Transverse colon (tissue), 4 donors: ENCODE results near the gene NPR3. TPM values are rescaled to one million over a fixed set of nuclear protein-coding genes. Genes with fewer than 3 reads are reported as not detected.

Experiments
- DNase-seq: peaks from one replicate; pipeline ENCODE4 v3.0.0-alpha.2; 2019
- H3K27ac ChIP-seq, 4 donors: fragments of 200-600 bp; sonication (generic); 2 replicates each; pipeline ENCODE4 v1.5.1; 2016 to 2018; ENCODE audit warnings: inconsistent platforms in 4 of 4
- H3K27me3 ChIP-seq: fragments of 200-600 bp; sonication (generic); 2 replicates; pipeline ENCODE4 v1.5.1; 2017; ENCODE audit warnings: inconsistent platforms
- H3K36me3 ChIP-seq, 4 donors: fragments of 200-600 bp; sonication (generic); 2 replicates each; pipeline ENCODE4 v1.5.1; 2017 to 2019; ENCODE audit warnings: inconsistent platforms in 4 of 4
- H3K4me1 ChIP-seq, 4 donors: fragments of 200-600 bp; sonication (generic); 2 replicates each; pipeline ENCODE4 v1.5.1; 2017 to 2020; ENCODE audit warnings: inconsistent platforms in 4 of 4
- H3K4me3 ChIP-seq, 4 donors: fragments of 200-600 bp; sonication (generic); 1 replicate in 1 of 4; 2 replicates in 3 of 4; pipeline versions ENCODE4 v1.5.1 to v1.6.1; 2017 to 2019; ENCODE audit warnings: inconsistent platforms in 4 of 4
- H3K9me3 ChIP-seq, 2 donors: fragments of 200-600 bp; sonication (generic); 2 replicates each; pipeline ENCODE4 v1.5.1; 2017 to 2019; ENCODE audit warnings: inconsistent platforms in 2 of 2
- CTCF ChIP-seq, 5 experiments: fragments of 200-600 bp in 3 of 5; fragments of 450-650 bp in 2 of 5; sonication (generic) in 3 of 5; IDR thresholded peaks; 1 replicate in 2 of 5; 2 replicates in 3 of 5; pipeline ENCODE4 v1.5.1; 2016 to 2017; ENCODE audit warnings: antibody characterized with exemption in 5 of 5, inconsistent platforms in 3 of 5, mild to moderate bottlenecking in 2 of 5, moderate library complexity in 1 of 5
- EP300 ChIP-seq: sonication (generic); formaldehyde crosslinking; IDR thresholded peaks from one replicate; pipeline ENCODE4 v1.6.1; 2017; ENCODE audit warnings: antibody characterized with exemption, low read depth
- POLR2A ChIP-seq: fragments of 450-650 bp; IDR thresholded peaks from one replicate; pipeline ENCODE4 v1.6.1; 2016; ENCODE audit warnings: antibody characterized with exemption, mild to moderate bottlenecking, moderate library complexity
- POLR2AphosphoS5 ChIP-seq, 3 donors: sonication (generic); formaldehyde crosslinking; IDR thresholded peaks; one replicate each; pipeline ENCODE4 v1.6.1; 2016; ENCODE audit warnings: antibody characterized with exemption in 3 of 3
- WGBS, 2 donors: methylation state at CpG; one replicate each; pipeline ENCODE4 v1.1.5; 2018; ENCODE audit warnings: low coverage in 1 of 2; 5-methylcytosine and 5-hydroxymethylcytosine counted together
- in situ Hi-C, 4 donors: fragments of 200-750 bp; cut with MboI; loops; one replicate each; pipeline versions ENCODE4 v1.15.0 to v1.15.1; 2017; ENCODE audit warnings: low sequenced_read_pairs in 3 of 4, low pct_ligation_motif_present in 1 of 4, low pct_unique_long_range_greater_than_20kb in 1 of 4
- intact Hi-C: fragments of 100-400 bp; cut with DNase I; formaldehyde crosslinking; loops from one replicate; pipeline ENCODE4 v1.15.1; 2023; ENCODE audit warnings: low total_unique reads
- total RNA-seq, 4 donors: library from RNA; depleted of rRNA; stranded (reverse); fragments of >200 nt; gene quantifications; one replicate each; pipeline ENCODE4 v1.1.0, GENCODE V29; 2016

NPR3 gene
- total RNA-seq, 4 donors from 2014 or later = 0.60 to 19.8 (median 3.8) TPM

GRCh38 chr5:32733590-32734340 is 22.6 kb downstream of the NPR3 start:
- DNase-seq = no peak
- H3K36me3 ChIP-seq = no peaks in the 10 kb centered on the region
- 52 to 53% methylated on average over 5 of the region's 5 CpGs for WGBS, 2 donors
- in situ Hi-C loops = no loop called here
- intact Hi-C loops = no loop called here
- TF ChIP-seq POLR2A = no peak
- no peak for TF ChIP-seq CTCF (IDR thresholded peaks at IDR 0.05)
- no peak for TF ChIP-seq EP300
- TF ChIP-seq POLR2AphosphoS5 (IDR thresholded peaks at IDR 0.05) = no peak
- no peaks in the 10 kb centered on the region for H3K9me3 ChIP-seq
- no peak overlapping the region for H3K4me3 ChIP-seq
- H3K27ac ChIP-seq = no peak overlapping the region
- no peaks in the 10 kb centered on the region for H3K27me3 ChIP-seq
- H3K4me1 ChIP-seq = no peaks in the 10 kb centered on the region

GRCh38 chr5:32734827-32735378 is 23.8 kb downstream of the NPR3 start:
- WGBS, 2 donors = 47 to 66% methylated on average over 6 to 8 of the region's 8 CpGs
- no peaks in the 10 kb centered on the region for H3K4me1 ChIP-seq
- no peak overlapping the region for H3K27ac ChIP-seq
- intact Hi-C loops = no loop called here
- TF ChIP-seq EP300 = no peak
- no peak for TF ChIP-seq CTCF (IDR thresholded peaks at IDR 0.05)
- no peak for TF ChIP-seq POLR2AphosphoS5 (IDR thresholded peaks at IDR 0.05)
- no peak for TF ChIP-seq POLR2A
- no peaks in the 10 kb centered on the region for H3K36me3 ChIP-seq
- H3K9me3 ChIP-seq = no peaks in the 10 kb centered on the region
- H3K4me3 ChIP-seq = no peak overlapping the region
- no peak for DNase-seq
- H3K27me3 ChIP-seq = no peaks in the 10 kb centered on the region
- in situ Hi-C loops = no loop called here

- H3K9me3 ChIP-seq = no peaks in the 10 kb centered on the region
Observed at GRCh38 chr5:32735512-32735911, 24.4 kb downstream of the NPR3 start.

GRCh38 chr5:32736842-32737241 is 25.7 kb downstream of the NPR3 start:
- no peaks in the 10 kb centered on the region for H3K4me1 ChIP-seq
- H3K9me3 ChIP-seq = no peaks in the 10 kb centered on the region
- no peak overlapping the region for H3K27ac ChIP-seq
- WGBS, 2 donors = 0 to 56% methylated on average over 1 to 3 of the region's 3 CpGs
- no peaks in the 10 kb centered on the region for H3K27me3 ChIP-seq
- in situ Hi-C loops = no loop called here
- TF ChIP-seq EP300 (no peak), CTCF (IDR thresholded peaks at IDR 0.05) (no peak), POLR2A (no peak), POLR2AphosphoS5 (IDR thresholded peaks at IDR 0.05) (no peak)
- DNase-seq = no peak
- no peaks in the 10 kb centered on the region for H3K36me3 ChIP-seq
- intact Hi-C loops = no loop called here
- H3K4me3 ChIP-seq = no peak overlapping the region

More at GRCh38 chr5:32735512-32735911, 24.4 kb downstream of the NPR3 start:
- no peaks in the 10 kb centered on the region for H3K27me3 ChIP-seq
- TF ChIP-seq POLR2A (no peak), POLR2AphosphoS5 (IDR thresholded peaks at IDR 0.05) (no peak), EP300 (no peak), CTCF (IDR thresholded peaks at IDR 0.05) (no peak)
- in situ Hi-C loops (no loop called here), intact Hi-C loops (no loop called here)
- no peak overlapping the region for H3K4me3 ChIP-seq
- no peak for DNase-seq
- H3K27ac ChIP-seq = no peak overlapping the region
- no peaks in the 10 kb centered on the region for H3K4me1 ChIP-seq
- no peaks in the 10 kb centered on the region for H3K36me3 ChIP-seq
- WGBS, 2 donors = 83 to 88% methylated on average over 3 to 5 of the region's 5 CpGs
